OCI-LY1 (cell line): ENCODE measurements around the gene MPP3.

Experiments
- CTCF ChIP-seq: fragments of 200-600 bp; sonication (generic), shearing (Covaris generic); IDR thresholded peaks from 2 replicates; pipeline ENCODE4 v1.5.1; 2017; ENCODE audit warnings: mild to moderate bottlenecking, antibody characterized with exemption, low read length, moderate library complexity, mixed read lengths
- EZH2 ChIP-seq: fragments of 200-600 bp; sonication (generic), shearing (Covaris generic); IDR thresholded peaks from 2 replicates; pipeline ENCODE4 v1.8.0; 2017; ENCODE audit warnings: borderline replicate concordance, mixed run types, mild to moderate bottlenecking, antibody characterized with exemption, low read length, moderate library complexity, mixed read lengths

GRCh38 chr17:43817826-43818225, 15.1 kb downstream of the MPP3 start:
- TF ChIP-seq CTCF: no peak
- no peak for TF ChIP-seq EZH2
